GM12878 (cell line): ENCODE measurements around the gene KLHL3. TPM values are rescaled to one million over a fixed set of nuclear protein-coding genes. Genes with fewer than 3 reads are reported as not detected.

ENCODE experiments used
- ATAC-seq: fragments of 200-7000 bp; cut with Tn5 transposase; 3 replicates; pipeline ENCODE4 v1.9.1; 2020; ENCODE audit warnings: mild to moderate bottlenecking, moderate library complexity
- BruUV-seq: library from RNA; stranded (reverse); fragments of 400-500 nt; replicated peaks from 2 replicates; lab custom pipeline; 2021; lab: Mats Ljungman, UMichigan
- CTCF ChIA-PET: fragments of 300-600 bp; sonication (Branson Sonifier 250); formaldehyde crosslinking; extraction: SDS; loops from one replicate; lab custom pipeline; 2021; ENCODE audit warnings: inconsistent platforms; lab: Yijun Ruan, JAX
- POLR2A ChIA-PET: fragments of 350-600 bp; formaldehyde crosslinking; extraction: SDS; loops from one replicate; lab custom pipeline; 2021; ENCODE audit warnings: inconsistent platforms; lab: Charles Lee
- RAD21 ChIA-PET: fragments of 300-600 bp; sonication (Branson Sonifier 250); formaldehyde crosslinking; loops from one replicate; lab custom pipeline; 2023; ENCODE audit warnings: antibody characterized with exemption; ENCODE audit not compliant: unreplicated experiment; lab: Charles Lee
- SMC1A ChIA-PET: fragments of 300-600 bp; sonication (Branson Sonifier 250); formaldehyde crosslinking; loops from one replicate; lab custom pipeline; 2023; ENCODE audit not compliant: unreplicated experiment, uncharacterized antibody; lab: Charles Lee
- DNase-seq: peaks from one replicate; pipeline ENCODE4 v3.0.0-alpha.2; 2011; ENCODE audit warnings: low read depth, low spot score
- FAIRE-seq: peaks from 3 replicates; lab custom pipeline; 2011; peaks lifted over from hg19 to GRCh38; lab: Jason Lieb, UNC
- H2AFZ ChIP-seq: 2 replicates; pipeline ENCODE4 v1.6.0; 2011; ENCODE audit warnings: low read depth, low read length, control low read depth; ENCODE audit not compliant: control insufficient read depth
- H3K27ac ChIP-seq: 2 replicates; pipeline ENCODE4 v1.5.1; 2011; ENCODE audit warnings: control low read depth; ENCODE audit not compliant: control insufficient read depth, insufficient read depth
- H3K27me3 ChIP-seq, 2 experiments: replicated peaks in 1 of 2; 2 replicates each; pipeline versions ENCODE4 v1.6.0 to v1.6.1; 2011; ENCODE audit warnings: low read length in 1 of 2; ENCODE audit not compliant: control insufficient read depth in 2 of 2, insufficient read depth in 2 of 2
- H3K36me3 ChIP-seq, 2 experiments: 2 replicates each; pipeline ENCODE4 v1.5.1; 2011; ENCODE audit warnings: low read length in 1 of 2; ENCODE audit not compliant: control insufficient read depth in 2 of 2, insufficient read depth in 2 of 2
- H3K4me1 ChIP-seq: 2 replicates; pipeline ENCODE4 v1.6.1; 2011; ENCODE audit warnings: mild to moderate bottlenecking, low read length, moderate library complexity, mixed read lengths; ENCODE audit not compliant: control insufficient read depth, insufficient read depth
- H3K4me2 ChIP-seq: 2 replicates; pipeline ENCODE4 v1.6.0; 2011; ENCODE audit warnings: control low read depth; ENCODE audit not compliant: control insufficient read depth, insufficient read depth
- H3K4me3 ChIP-seq: fragments of 200-600 bp; sonication (generic); 2 replicates; pipeline ENCODE4 v1.5.1; 2016
- H3K79me2 ChIP-seq: 2 replicates; pipeline ENCODE4 v1.6.0; 2011; ENCODE audit warnings: low read length; ENCODE audit not compliant: control insufficient read depth, insufficient read depth
- H3K9ac ChIP-seq: 2 replicates; pipeline ENCODE4 v1.8.0; 2011; ENCODE audit warnings: low read length, control low read depth, mixed read lengths; ENCODE audit not compliant: control insufficient read depth, insufficient read depth
- H3K9me3 ChIP-seq: replicated peaks from 3 replicates; pipeline ENCODE4 v1.5.1; 2011; ENCODE audit warnings: mild to moderate bottlenecking, low read length; ENCODE audit not compliant: control insufficient read depth, insufficient read depth
- H4K20me1 ChIP-seq: 2 replicates; pipeline ENCODE4 v1.6.0; 2011; ENCODE audit not compliant: control insufficient read depth, insufficient read depth
- BCL11A ChIP-seq: IDR thresholded peaks from 2 replicates; pipeline ENCODE4 v1.6.1; 2011; ENCODE audit warnings: low read depth, low read length
- BHLHE40 ChIP-seq, 2 experiments: fragments of 450-650 bp in 1 of 2; IDR thresholded peaks; 2 replicates each; pipeline ENCODE4 v1.6.1; 2011 to 2017; ENCODE audit warnings: low read depth in 2 of 2, borderline replicate concordance in 1 of 2, improper control_type of control experiment in 1 of 2, low read length in 1 of 2, mild to moderate bottlenecking in 1 of 2
- CHD2 ChIP-seq: IDR thresholded peaks from 2 replicates; pipeline ENCODE4 v1.6.1; 2011; ENCODE audit warnings: low read depth, low read length, improper control_type of control experiment, borderline replicate concordance
- E2F8 ChIP-seq: fragments of 450-650 bp; IDR thresholded peaks from 2 replicates; pipeline ENCODE4 v1.6.1; 2018; ENCODE audit warnings: mild to moderate bottlenecking, low read depth, moderate library complexity; ENCODE audit not compliant: partially characterized antibody
- EP300 ChIP-seq, 2 experiments: fragments of 150-350 bp in 1 of 2; IDR thresholded peaks; 2 replicates each; pipeline ENCODE4 v1.6.1; 2011 to 2012; ENCODE audit warnings: low read depth in 2 of 2, low read length in 2 of 2, borderline replicate concordance in 1 of 2, improper control_type of control experiment in 1 of 2, inconsistent platforms in 1 of 2; ENCODE audit not compliant: control insufficient read depth in 1 of 2
- ESRRA ChIP-seq: IDR thresholded peaks from 2 replicates; pipeline ENCODE4 v1.6.1; 2012; ENCODE audit warnings: mild to moderate bottlenecking, low read length, improper control_type of control experiment
- LARP7 ChIP-seq: fragments of 450-650 bp; IDR thresholded peaks from 2 replicates; pipeline ENCODE4 v1.6.1; 2017; ENCODE audit warnings: mild to moderate bottlenecking
- RBBP5 ChIP-seq: fragments of 200-600 bp; sonication (generic); conservative IDR thresholded peaks from 2 replicates; pipeline ENCODE4 v1.6.1; 2016
- RUNX3 ChIP-seq: IDR thresholded peaks from 2 replicates; pipeline ENCODE4 v1.6.1; 2012; ENCODE audit warnings: low read length, inconsistent platforms
- SUZ12 ChIP-seq: fragments of 200-600 bp; sonication (generic); IDR thresholded peaks from one replicate; pipeline ENCODE4 v1.6.1; 2018; ENCODE audit warnings: antibody characterized with exemption, mild to moderate bottlenecking; ENCODE audit not compliant: unreplicated experiment
- ZBTB4 ChIP-seq: fragments of 450-650 bp; formaldehyde crosslinking; IDR thresholded peaks from 2 replicates; pipeline ENCODE4 v1.4.0; 2022; ENCODE audit warnings: mild to moderate bottlenecking, moderate library complexity
- WGBS: methylation state at CpG from one replicate; pipeline ENCODE4 v1.1.6; 2016; ENCODE audit warnings: low lambda C conversion rate; ENCODE audit not compliant: insufficient replicate concordance, insufficient coverage; ENCODE audit errors: missing lambda C conversion rate; 5-methylcytosine and 5-hydroxymethylcytosine counted together
- in situ Hi-C: fragments of 300-500 bp; cut with MboI; formaldehyde crosslinking; loops from 9 replicates; pipeline ENCODE4 v1.14.3; 2018; ENCODE audit warnings: mixed read lengths
- intact Hi-C: fragments of 100-400 bp; cut with micrococcal nuclease; formaldehyde crosslinking; loops from one replicate; pipeline ENCODE4 v1.14.2; 2022; ENCODE audit not compliant: unreplicated experiment
- polyA plus RNA-seq, 11 experiments: library from polyadenylated mRNA; depleted of rRNA in 4 of 11; unstranded in 6 of 11; stranded (reverse) in 5 of 11; fragments of >200 nt; fragmentation: Nextera tagmentation in 4 of 11; fragmentation: Illumina TruSeq in 1 of 11; extraction: Ambion mirVana in 4 of 11; extraction: Trizol in 1 of 11; gene quantifications; 1 replicate in 1 of 11; 2 replicates in 10 of 11; pipeline versions ENCODE4 v1.2.1 to v1.2.3, GENCODE V29; 2011 to 2016; ENCODE audit warnings: inconsistent platforms in 2 of 11, missing spikeins in 2 of 11, low read depth in 1 of 11
- total RNA-seq, 4 experiments: library from RNA; depleted of rRNA in 3 of 4; stranded (reverse); fragments of >200 nt in 3 of 4; fragmentation: Illumina TruSeq in 1 of 4; extraction: Trizol in 1 of 4; gene quantifications; 2 replicates each; pipeline versions ENCODE4 v1.2.1 to v1.2.3, GENCODE V29; 2013 to 2021
- TF ChIP-seq, protein P1 (sequence below): fragments of 450-650 bp; IDR thresholded peaks from 2 replicates; pipeline ENCODE4 v1.6.1; 2017; ENCODE audit warnings: mild to moderate bottlenecking, low read depth, inconsistent platforms; ENCODE audit not compliant: poor library complexity, severe bottlenecking

KLHL3 gene
- total and polyA plus RNA-seq, 10 of the 15 experiments (the other 5 are each of a cell fraction or from before 2014, with no cell fraction given) = 1.7 to 11.7 (median 5.6) TPM

DNA sequence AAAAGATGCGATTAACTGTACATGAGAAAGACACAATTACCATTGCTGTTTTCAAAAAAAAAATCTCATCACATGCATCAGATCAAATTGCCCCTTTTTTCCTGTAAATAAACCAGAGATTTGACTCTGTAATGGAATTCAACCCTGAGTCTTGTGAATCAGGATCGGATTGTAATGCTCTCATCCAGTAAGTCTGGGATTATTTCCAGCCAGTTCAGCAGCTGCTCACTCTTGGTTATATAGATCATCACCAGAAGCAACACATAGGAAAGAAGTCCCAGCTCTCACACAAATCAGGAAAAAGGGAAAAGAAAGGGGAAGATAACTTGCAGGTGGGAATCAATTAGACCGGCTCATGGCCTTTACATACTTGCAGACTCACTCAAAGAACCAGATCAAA lies 138.9 kb downstream of the KLHL3 start (continued):
- TF ChIP-seq E2F8 (no peak), BCL11A (no peak), RBBP5 (no peak)
- TF ChIP-seq, protein P1, sequence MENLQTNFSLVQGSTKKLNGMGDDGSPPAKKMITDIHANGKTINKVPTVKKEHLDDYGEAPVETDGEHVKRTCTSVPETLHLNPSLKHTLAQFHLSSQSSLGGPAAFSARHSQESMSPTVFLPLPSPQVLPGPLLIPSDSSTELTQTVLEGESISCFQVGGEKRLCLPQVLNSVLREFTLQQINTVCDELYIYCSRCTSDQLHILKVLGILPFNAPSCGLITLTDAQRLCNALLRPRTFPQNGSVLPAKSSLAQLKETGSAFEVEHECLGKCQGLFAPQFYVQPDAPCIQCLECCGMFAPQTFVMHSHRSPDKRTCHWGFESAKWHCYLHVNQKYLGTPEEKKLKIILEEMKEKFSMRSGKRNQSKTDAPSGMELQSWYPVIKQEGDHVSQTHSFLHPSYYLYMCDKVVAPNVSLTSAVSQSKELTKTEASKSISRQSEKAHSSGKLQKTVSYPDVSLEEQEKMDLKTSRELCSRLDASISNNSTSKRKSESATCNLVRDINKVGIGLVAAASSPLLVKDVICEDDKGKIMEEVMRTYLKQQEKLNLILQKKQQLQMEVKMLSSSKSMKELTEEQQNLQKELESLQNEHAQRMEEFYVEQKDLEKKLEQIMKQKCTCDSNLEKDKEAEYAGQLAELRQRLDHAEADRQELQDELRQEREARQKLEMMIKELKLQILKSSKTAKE = no peak

- BruUV-seq = no TSS peak
- H3K4me2 ChIP-seq = no peak overlapping the region
- no peaks in the 10 kb centered on the region for H3K9me3 ChIP-seq
- H3K27ac ChIP-seq = no peak overlapping the region
- H3K79me2 ChIP-seq = no peaks in the 10 kb centered on the region
- intact Hi-C loops (no loop called here), in situ Hi-C loops (no loop called here)
- no peaks in the 10 kb centered on the region for H3K36me3 ChIP-seq
- ChIA-PET POLR2A (no interaction called here), RAD21 (no interaction called here), CTCF (no interaction called here), SMC1A (no interaction called here)
- ATAC-seq (no peak), FAIRE-seq (no peak), DNase-seq (no peak)
- H3K27me3 ChIP-seq = no peaks in the 10 kb centered on the region; a peak in 1 of 4 replicates
- no peak overlapping the region for H2AFZ ChIP-seq
- 5% methylated on average over 4 of the region's 4 CpGs for WGBS
- H3K9ac ChIP-seq = no peak overlapping the region
- H3K4me1 ChIP-seq = no peaks in the 10 kb centered on the region
- H4K20me1 ChIP-seq = no peaks in the 10 kb centered on the region
- no peak overlapping the region for H3K4me3 ChIP-seq
- TF ChIP-seq ESRRA = no peak
- TF ChIP-seq LARP7 = no peak
- TF ChIP-seq CHD2 = no peak
- no peak for TF ChIP-seq BHLHE40 (IDR thresholded peaks at IDR 0.05; ENCODE audit: borderline replicate concordance in 1 of 2, low read depth in 2 of 2, low read length in 1 of 2)
- TF ChIP-seq ZBTB4 = no peak
- no peak for TF ChIP-seq EP300 (IDR thresholded peaks at IDR 0.05; ENCODE audit: borderline replicate concordance in 1 of 2, control insufficient read depth in 1 of 2, low read depth in 2 of 2, low read length in 2 of 2)
- no peak for TF ChIP-seq SUZ12
- no peak for TF ChIP-seq RUNX3
These were observed 140.4 kb downstream of the KLHL3 start for GRCh38 chr5:137595396-137596079.
